ENCODE results near the gene CORO2B.

Gene CORO2B

DNA sequence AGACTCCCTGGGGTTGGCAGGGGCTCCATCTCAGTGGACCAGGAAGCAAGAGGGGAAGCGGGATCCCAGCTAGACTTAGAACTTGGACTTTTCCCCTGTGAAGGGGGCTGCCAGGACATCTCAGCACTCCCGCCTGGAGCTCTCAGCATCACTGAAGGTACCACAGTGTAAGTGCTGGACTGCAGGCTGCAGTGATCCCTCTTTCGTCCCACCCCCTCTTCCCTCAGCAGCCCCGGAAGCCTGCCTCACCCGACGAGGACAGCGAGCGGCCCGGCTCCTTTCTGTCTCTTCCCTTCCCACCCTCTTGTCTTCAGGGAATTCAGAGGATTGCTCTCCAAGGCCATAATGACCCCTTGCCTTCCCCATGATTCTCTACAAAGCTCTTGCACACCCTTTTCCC lies 147.5 kb downstream of the CORO2B start:
- TF ChIP-seq, protein P1, sequence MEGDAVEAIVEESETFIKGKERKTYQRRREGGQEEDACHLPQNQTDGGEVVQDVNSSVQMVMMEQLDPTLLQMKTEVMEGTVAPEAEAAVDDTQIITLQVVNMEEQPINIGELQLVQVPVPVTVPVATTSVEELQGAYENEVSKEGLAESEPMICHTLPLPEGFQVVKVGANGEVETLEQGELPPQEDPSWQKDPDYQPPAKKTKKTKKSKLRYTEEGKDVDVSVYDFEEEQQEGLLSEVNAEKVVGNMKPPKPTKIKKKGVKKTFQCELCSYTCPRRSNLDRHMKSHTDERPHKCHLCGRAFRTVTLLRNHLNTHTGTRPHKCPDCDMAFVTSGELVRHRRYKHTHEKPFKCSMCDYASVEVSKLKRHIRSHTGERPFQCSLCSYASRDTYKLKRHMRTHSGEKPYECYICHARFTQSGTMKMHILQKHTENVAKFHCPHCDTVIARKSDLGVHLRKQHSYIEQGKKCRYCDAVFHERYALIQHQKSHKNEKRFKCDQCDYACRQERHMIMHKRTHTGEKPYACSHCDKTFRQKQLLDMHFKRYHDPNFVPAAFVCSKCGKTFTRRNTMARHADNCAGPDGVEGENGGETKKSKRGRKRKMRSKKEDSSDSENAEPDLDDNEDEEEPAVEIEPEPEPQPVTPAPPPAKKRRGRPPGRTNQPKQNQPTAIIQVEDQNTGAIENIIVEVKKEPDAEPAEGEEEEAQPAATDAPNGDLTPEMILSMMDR (IDR thresholded peaks at IDR 0.05): no peak
- peaks cover 25% of the 10 kb centered on the region for H3K4me1 Mint-ChIP-seq
- no peaks in the 10 kb centered on the region for H3K9me3 Mint-ChIP-seq
- no peak for DNase-seq
- H3K27me3 Mint-ChIP-seq (ENCODE audit: low read depth, poor library complexity): peaks cover 6% of the 10 kb centered on the region
- no peak overlapping the region for H3K4me3 Mint-ChIP-seq
- H3K27ac Mint-ChIP-seq: no peak overlapping the region
- H3K36me3 Mint-ChIP-seq (ENCODE audit: low read depth): no peaks in the 10 kb centered on the region

DNA sequence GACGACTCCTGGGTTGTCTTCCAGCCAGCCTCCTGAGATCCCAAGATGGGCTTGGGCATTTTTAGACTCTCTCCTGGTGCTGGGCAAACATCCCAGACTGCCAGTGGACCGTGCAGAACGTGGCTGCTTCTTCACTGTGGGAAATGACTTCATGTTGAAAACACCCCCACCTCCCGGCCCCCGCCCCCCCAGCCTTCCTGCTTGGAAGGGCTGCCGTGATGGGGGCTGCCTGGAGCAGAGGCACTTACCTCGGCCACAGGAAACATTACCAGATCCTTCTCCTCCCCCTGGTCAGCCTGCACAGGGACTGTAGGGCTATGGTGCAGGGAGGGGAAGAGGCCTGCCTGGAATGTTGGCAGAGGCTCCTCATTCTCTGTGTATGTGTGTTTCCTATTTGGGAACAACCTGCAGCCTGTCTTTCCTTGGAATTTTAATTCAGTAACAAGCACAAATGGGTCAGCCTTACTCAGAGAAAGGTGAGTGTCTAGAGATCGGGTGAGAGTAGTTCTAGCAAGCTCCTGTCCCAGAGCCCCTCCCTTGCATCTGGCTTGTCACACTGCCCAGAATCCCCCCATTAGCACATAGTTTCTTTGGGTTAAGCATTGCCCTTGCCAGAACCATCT lies 151.1 kb downstream of the CORO2B start:
- Mint-ChIP-seq H3K27me3 (ENCODE audit: low read depth, poor library complexity) (peaks cover 17% of the 10 kb centered on the region), H3K27ac (no peak overlapping the region), H3K36me3 (ENCODE audit: low read depth) (no peaks in the 10 kb centered on the region), H3K4me3 (no peak overlapping the region), H3K4me1 (peaks cover 18% of the 10 kb centered on the region), H3K9me3 (no peaks in the 10 kb centered on the region)
- TF ChIP-seq, protein P1 (IDR thresholded peaks at IDR 0.05): no peak
- DNase-seq: no peak

DNA sequence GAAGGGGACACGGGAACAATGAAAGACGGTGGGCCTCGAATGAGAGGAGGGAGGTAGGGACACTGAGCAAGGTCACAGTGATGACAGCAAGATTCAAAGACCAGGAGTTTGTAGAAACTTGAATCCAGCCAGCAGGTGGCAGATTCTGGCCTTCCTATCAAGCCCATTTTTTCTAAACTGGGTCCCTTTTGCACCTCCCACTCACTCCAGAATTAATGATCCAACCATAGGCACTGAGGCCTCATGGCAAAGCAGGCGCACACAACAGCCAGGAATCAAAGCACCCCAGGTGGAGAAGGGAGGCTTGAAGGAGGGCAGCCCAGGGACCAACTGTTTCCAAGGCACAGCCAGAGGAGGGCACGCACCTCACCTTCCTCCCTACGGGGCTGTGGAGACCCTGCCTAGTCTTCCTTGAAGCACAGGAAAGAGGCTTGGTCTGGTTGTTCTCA lies 151.7 kb downstream of the CORO2B start:
- no peak overlapping the region for H3K27ac Mint-ChIP-seq
- DNase-seq: peak; percentile 42
- peaks cover 18% of the 10 kb centered on the region for H3K4me1 Mint-ChIP-seq
- H3K36me3 Mint-ChIP-seq (ENCODE audit: low read depth): no peaks in the 10 kb centered on the region
- TF ChIP-seq, protein P1 (IDR thresholded peaks at IDR 0.05): peak; percentile 45
- H3K27me3 Mint-ChIP-seq (ENCODE audit: low read depth, poor library complexity): peaks cover 16% of the 10 kb centered on the region
- no peaks in the 10 kb centered on the region for H3K9me3 Mint-ChIP-seq
- H3K4me3 Mint-ChIP-seq: no peak overlapping the region

DNA sequence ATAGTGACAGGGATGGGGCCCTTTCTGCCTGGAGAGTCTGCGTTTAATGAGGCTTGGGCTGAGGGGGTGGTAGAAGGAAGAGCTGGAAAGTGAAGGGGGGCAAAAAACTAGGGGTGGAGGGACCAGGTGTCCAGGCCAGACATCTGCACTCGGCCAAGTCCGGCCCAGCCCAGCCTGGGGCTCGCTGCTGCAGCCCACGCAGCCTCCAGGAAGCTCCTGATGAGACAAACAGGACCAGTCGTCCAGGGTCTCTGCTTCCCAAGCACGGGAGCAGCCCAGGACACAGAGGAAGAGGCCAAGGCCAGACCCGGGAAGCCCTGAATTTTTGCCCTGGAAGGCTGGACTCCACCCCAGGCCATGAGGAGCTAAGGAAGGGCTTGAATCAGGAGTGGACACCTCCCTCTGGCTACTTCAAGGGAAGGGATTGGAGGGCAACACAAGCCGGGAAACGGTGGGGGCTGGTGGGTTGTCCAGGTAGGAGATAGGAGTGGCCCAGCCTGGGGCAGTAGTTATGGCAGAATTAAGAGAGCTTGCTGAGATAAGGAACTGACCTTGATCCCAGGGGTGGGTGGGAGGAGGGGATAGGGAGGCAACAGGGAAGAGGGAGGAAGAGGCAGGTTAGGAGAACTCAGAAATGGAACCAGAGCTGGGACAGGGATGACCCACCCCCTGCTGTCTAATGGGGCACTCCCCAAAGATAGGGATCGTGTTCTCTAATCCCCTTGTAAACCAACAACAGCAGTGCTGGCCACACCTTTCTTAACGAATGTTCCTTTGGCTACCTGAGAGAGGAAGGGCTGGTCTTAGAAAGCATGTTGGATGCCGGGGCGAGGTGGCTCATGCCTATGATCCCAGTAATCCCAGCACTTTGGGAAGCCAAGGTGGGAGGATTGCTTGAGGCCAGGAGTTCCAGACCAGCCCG lies 152.4 kb downstream of the CORO2B start:
- Mint-ChIP-seq H3K36me3 (ENCODE audit: low read depth) (no peaks in the 10 kb centered on the region), H3K4me3 (no peak overlapping the region), H3K27ac (no peak overlapping the region), H3K9me3 (no peaks in the 10 kb centered on the region), H3K4me1 (peaks cover 18% of the 10 kb centered on the region), H3K27me3 (ENCODE audit: low read depth, poor library complexity) (peaks cover 11% of the 10 kb centered on the region)
- DNase-seq: peak; percentile 16
- TF ChIP-seq, protein P1 (IDR thresholded peaks at IDR 0.05): no peak

DNA sequence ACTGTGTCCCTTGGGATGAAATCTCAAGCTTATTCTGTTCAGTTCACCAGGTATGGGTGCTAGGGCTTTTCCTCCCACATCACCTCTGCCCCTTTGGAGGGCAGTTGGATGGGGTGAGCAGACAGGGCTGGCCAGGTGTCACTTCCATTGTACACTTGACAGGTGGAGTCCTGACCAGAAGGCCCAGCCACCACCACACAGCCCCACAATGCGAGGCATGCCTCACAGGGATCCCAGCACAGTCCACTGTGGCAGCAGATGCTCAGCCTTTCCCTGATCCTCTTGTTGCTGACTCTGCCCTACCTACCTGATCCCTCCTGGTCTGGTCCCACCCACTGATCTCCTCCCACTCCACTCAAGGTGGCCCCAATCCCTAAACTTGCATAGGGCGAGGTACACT lies 153.7 kb downstream of the CORO2B start:
- H3K9me3 Mint-ChIP-seq: no peaks in the 10 kb centered on the region
- no peaks in the 10 kb centered on the region for H3K36me3 Mint-ChIP-seq (ENCODE audit: low read depth)
- no peak for DNase-seq
- H3K4me3 Mint-ChIP-seq: no peak overlapping the region
- H3K27me3 Mint-ChIP-seq (ENCODE audit: low read depth, poor library complexity): peaks cover 11% of the 10 kb centered on the region
- H3K27ac Mint-ChIP-seq: no peak overlapping the region
- peaks cover 18% of the 10 kb centered on the region for H3K4me1 Mint-ChIP-seq
- TF ChIP-seq, protein P1 (IDR thresholded peaks at IDR 0.05): no peak
